ENCODE measurements around the gene STXBP1.

Gene STXBP1

GRCh38 chr9:127707766-127708165 lies 95.7 kb downstream of the STXBP1 start:
- H3K4me3 ChIP-seq (ENCODE audit: low read depth in 1 of 2, low read length in 1 of 2): no peak overlapping the region
- H3K9me3 ChIP-seq: no peaks in the 10 kb centered on the region
- H3K27ac ChIP-seq: no peak overlapping the region
- no peaks in the 10 kb centered on the region for H3K36me3 ChIP-seq
- H3K4me1 ChIP-seq (ENCODE audit: control insufficient read depth in 1 of 2, insufficient read depth in 1 of 2, low read depth in 1 of 2, low read length in 1 of 2): peaks cover 0 to 9% of the 10 kb centered on the region in 2 experiments
- TF ChIP-seq, protein P1, sequence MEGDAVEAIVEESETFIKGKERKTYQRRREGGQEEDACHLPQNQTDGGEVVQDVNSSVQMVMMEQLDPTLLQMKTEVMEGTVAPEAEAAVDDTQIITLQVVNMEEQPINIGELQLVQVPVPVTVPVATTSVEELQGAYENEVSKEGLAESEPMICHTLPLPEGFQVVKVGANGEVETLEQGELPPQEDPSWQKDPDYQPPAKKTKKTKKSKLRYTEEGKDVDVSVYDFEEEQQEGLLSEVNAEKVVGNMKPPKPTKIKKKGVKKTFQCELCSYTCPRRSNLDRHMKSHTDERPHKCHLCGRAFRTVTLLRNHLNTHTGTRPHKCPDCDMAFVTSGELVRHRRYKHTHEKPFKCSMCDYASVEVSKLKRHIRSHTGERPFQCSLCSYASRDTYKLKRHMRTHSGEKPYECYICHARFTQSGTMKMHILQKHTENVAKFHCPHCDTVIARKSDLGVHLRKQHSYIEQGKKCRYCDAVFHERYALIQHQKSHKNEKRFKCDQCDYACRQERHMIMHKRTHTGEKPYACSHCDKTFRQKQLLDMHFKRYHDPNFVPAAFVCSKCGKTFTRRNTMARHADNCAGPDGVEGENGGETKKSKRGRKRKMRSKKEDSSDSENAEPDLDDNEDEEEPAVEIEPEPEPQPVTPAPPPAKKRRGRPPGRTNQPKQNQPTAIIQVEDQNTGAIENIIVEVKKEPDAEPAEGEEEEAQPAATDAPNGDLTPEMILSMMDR (IDR thresholded peaks at IDR 0.05): no peak
- H3K27me3 ChIP-seq: peaks cover 8% of the 10 kb centered on the region

DNA sequence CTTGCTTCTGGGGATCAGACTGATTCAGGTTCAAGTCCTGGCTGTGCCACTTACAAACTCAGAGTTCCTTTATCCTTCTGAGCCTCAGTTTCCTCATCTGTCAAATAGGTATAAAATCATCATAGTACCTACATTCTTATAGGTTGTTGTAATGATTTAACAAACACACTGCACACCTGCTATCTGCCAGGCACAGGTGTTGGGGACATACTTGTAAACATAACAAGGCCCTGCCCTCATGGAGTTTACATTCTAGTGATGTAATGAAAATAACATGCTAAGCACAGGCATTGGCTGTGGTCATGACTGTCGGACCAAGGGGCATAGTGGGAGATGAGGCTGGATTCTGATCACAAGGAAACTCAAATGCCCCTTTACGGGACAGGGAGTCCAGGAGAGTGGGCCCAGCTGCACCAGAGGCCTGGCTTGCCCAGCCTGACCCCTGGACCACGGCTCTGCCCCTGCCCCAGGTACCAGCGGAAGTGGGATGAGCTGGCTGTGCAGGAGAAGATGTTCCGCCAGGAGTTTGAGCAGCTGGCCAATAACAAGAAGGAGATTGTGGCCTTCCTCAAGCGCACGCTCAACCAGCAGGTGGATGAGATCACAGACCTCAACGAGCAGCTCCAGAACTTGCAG lies 97.0 kb downstream of the STXBP1 start:
- H3K4me3 ChIP-seq (ENCODE audit: low read depth in 1 of 2, low read length in 1 of 2): no peak overlapping the region

GRCh38 chr9:127710204-127710783 lies 98.2 kb downstream of the STXBP1 start:
- no peaks in the 10 kb centered on the region for H3K36me3 ChIP-seq
- H3K9me3 ChIP-seq: no peaks in the 10 kb centered on the region
- H3K27me3 ChIP-seq: peaks cover 22% of the 10 kb centered on the region
- no peak overlapping the region for H3K4me3 ChIP-seq (ENCODE audit: low read depth in 1 of 2, low read length in 1 of 2)
- H3K27ac ChIP-seq: no peak overlapping the region
- TF ChIP-seq, protein P1 (IDR thresholded peaks at IDR 0.05): no peak
- H3K4me1 ChIP-seq (ENCODE audit: control insufficient read depth in 1 of 2, insufficient read depth in 1 of 2, low read depth in 1 of 2, low read length in 1 of 2): peaks cover 6 to 11% of the 10 kb centered on the region in 2 experiments

More for the DNA sequence above, 97.0 kb downstream of the STXBP1 start:
- no peaks in the 10 kb centered on the region for H3K36me3 ChIP-seq
- H3K27me3 ChIP-seq: peaks cover 12% of the 10 kb centered on the region
- no peak overlapping the region for H3K27ac ChIP-seq
- H3K4me1 ChIP-seq (ENCODE audit: control insufficient read depth in 1 of 2, insufficient read depth in 1 of 2, low read depth in 1 of 2, low read length in 1 of 2): peaks cover 0 to 9% of the 10 kb centered on the region in 2 experiments
- H3K9me3 ChIP-seq: no peaks in the 10 kb centered on the region
- TF ChIP-seq, protein P1 (IDR thresholded peaks at IDR 0.05): no peak

DNA sequence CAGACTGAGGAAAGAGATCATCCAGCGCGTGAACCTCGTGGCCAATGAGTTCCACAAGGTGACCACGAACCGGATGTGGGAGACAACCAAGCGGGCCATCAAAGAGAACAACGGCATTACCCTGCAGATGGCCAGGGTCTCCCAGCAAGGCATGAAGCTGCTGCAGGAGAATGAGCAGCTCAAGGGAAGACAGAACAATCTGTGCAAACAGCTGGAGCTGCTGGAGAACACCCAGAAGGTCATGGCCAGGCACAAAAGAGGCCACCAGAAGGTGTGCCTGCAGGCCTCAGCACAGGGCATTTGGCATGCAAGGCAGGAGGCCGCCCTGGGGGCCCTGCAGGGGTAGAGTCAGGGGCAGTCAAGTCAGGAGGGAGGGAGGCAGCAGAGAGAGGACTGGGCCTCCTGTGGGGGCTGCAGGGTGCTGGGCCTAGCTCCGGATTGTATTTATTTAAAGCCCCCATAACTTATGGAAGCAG lies 99.2 kb downstream of the STXBP1 start:
- H3K27me3 ChIP-seq: peaks cover 22% of the 10 kb centered on the region
- H3K27ac ChIP-seq: no peak overlapping the region
- no peak overlapping the region for H3K4me3 ChIP-seq (ENCODE audit: low read depth in 1 of 2, low read length in 1 of 2)
- H3K9me3 ChIP-seq: no peaks in the 10 kb centered on the region
- peaks cover 10 to 15% of the 10 kb centered on the region in 2 experiments for H3K4me1 ChIP-seq (ENCODE audit: control insufficient read depth in 1 of 2, insufficient read depth in 1 of 2, low read depth in 1 of 2, low read length in 1 of 2)
- no peaks in the 10 kb centered on the region for H3K36me3 ChIP-seq
- TF ChIP-seq, protein P1 (IDR thresholded peaks at IDR 0.05): no peak

DNA sequence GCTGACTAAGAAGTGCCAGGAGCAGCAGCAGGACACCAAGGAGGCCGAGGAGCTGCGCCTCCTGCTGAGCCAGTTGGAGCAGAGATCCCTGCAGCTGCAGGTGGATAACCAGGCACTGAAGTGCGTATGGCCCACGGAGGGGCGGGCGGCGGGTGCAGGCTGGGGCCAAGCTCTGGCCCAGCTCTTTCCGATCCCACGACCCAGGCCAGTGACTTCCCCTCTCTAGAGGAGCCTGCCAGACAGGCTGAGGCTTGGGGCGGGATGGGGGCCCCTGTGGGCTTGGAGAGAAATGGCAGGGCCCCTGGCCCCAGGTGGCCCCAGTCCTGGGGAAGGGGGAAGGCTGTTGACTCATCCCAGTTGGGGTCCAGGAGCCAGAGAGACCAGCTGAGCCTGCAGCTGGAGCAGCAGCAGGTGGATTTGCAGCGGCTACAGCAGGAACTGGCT lies 99.8 kb downstream of the STXBP1 start:
- Histone ChIP-seq H3K4me3 (ENCODE audit: low read depth in 1 of 2, low read length in 1 of 2) (no peak overlapping the region), H3K36me3 (no peaks in the 10 kb centered on the region), H3K4me1 (ENCODE audit: control insufficient read depth in 1 of 2, insufficient read depth in 1 of 2, low read depth in 1 of 2, low read length in 1 of 2) (peaks cover 11 to 17% of the 10 kb centered on the region in 2 experiments), H3K27ac (no peak overlapping the region), H3K27me3 (peaks cover 22% of the 10 kb centered on the region), H3K9me3 (no peaks in the 10 kb centered on the region)
- TF ChIP-seq, protein P1 (IDR thresholded peaks at IDR 0.05): no peak

Measured in neutrophil (primary cell).